Thyroid gland (tissue), 4 donors: ENCODE data around the gene LMTK2. TPM values are rescaled to one million over a fixed set of nuclear protein-coding genes. Genes with fewer than 3 reads are reported as not detected.
A peak's percentile ranks its signal among the peaks of the same experiment; 100 is the strongest.

ENCODE experiments used
- DNase-seq, 2 donors: peaks; one replicate each; pipeline ENCODE4 v3.0.0-alpha.2; 2019
- H3K27ac ChIP-seq, 3 donors: fragments of 200-600 bp; sonication (generic); 1 replicate in 2 of 3; 2 replicates in 1 of 3; pipeline ENCODE4 v1.5.1; 2016 to 2019; ENCODE audit warnings: mild to moderate bottlenecking in 1 of 3, moderate library complexity in 1 of 3
- H3K27me3 ChIP-seq: fragments of 200-600 bp; sonication (generic); one replicate; pipeline ENCODE4 v1.5.1; 2019
- H3K36me3 ChIP-seq, 2 donors: fragments of 200-600 bp; sonication (generic); one replicate each; pipeline ENCODE4 v1.5.1; 2016 to 2019
- H3K4me1 ChIP-seq, 2 donors: fragments of 200-600 bp; sonication (generic); one replicate each; pipeline ENCODE4 v1.5.1; 2017 to 2019
- H3K4me3 ChIP-seq, 3 donors: fragments of 200-600 bp; sonication (generic); replicated peaks in 1 of 3; 1 replicate in 2 of 3; 2 replicates in 1 of 3; pipeline ENCODE4 v1.5.1; 2016; ENCODE audit warnings: mild to moderate bottlenecking in 1 of 3
- H3K9me3 ChIP-seq: fragments of 200-600 bp; sonication (generic); one replicate; pipeline ENCODE4 v1.5.1; 2017
- POLR2A ChIP-seq, 2 donors: fragments of 450-650 bp; IDR thresholded peaks; one replicate each; pipeline ENCODE4 v1.6.1; 2017; ENCODE audit warnings: antibody characterized with exemption in 2 of 2, mild to moderate bottlenecking in 2 of 2, moderate library complexity in 1 of 2
- WGBS, 2 donors: methylation state at CpG; one replicate each; pipeline ENCODE4 v1.1.5; 2017; 5-methylcytosine and 5-hydroxymethylcytosine counted together
- intact Hi-C: fragments of 100-400 bp; cut with DNase I; formaldehyde crosslinking; loops from one replicate; pipeline ENCODE4 v1.15.1; 2023
- total RNA-seq, 4 donors: library from RNA; depleted of rRNA; stranded (reverse); fragments of >200 nt; gene quantifications; one replicate each; pipeline ENCODE4 v1.2.3, GENCODE V29; 2016
- TF ChIP-seq, protein P1 (sequence below), 6 experiments: fragments of 200-600 bp in 3 of 6; fragments of 450-650 bp in 3 of 6; sonication (generic) in 3 of 6; IDR thresholded peaks; one replicate each; pipeline ENCODE4 v1.5.1; 2016 to 2019; ENCODE audit warnings: antibody characterized with exemption in 6 of 6, mild to moderate bottlenecking in 2 of 6, inconsistent platforms in 1 of 6, moderate library complexity in 1 of 6

The LMTK2 gene
- total RNA-seq, 4 donors from 2014 or later, result 22.0 to 36.5 (median 26.6) TPM

DNA sequence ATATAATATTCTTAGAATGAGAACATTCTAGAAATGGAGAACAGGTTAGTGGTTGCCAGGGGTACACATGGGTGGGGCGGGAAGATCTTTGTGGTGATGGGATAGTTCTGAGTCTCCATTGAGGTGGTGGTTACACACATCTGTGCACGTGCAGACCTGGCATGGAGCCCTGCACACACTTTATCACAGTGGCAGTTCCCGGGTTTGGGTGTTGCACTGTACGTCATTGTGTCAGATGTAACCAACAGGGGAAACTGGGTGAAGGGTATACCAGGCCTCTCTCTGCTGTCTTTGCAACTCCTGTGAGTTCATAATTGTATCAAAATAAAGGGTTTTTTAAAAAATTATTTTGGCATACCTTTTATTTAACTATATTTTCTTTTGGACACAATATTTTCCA, 51.1 kb downstream of the LMTK2 start:
- intact Hi-C loops, result no loop called here
- H3K4me3 ChIP-seq, result no peak overlapping the region
- TF ChIP-seq, protein P1, sequence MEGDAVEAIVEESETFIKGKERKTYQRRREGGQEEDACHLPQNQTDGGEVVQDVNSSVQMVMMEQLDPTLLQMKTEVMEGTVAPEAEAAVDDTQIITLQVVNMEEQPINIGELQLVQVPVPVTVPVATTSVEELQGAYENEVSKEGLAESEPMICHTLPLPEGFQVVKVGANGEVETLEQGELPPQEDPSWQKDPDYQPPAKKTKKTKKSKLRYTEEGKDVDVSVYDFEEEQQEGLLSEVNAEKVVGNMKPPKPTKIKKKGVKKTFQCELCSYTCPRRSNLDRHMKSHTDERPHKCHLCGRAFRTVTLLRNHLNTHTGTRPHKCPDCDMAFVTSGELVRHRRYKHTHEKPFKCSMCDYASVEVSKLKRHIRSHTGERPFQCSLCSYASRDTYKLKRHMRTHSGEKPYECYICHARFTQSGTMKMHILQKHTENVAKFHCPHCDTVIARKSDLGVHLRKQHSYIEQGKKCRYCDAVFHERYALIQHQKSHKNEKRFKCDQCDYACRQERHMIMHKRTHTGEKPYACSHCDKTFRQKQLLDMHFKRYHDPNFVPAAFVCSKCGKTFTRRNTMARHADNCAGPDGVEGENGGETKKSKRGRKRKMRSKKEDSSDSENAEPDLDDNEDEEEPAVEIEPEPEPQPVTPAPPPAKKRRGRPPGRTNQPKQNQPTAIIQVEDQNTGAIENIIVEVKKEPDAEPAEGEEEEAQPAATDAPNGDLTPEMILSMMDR (IDR thresholded peaks at IDR 0.05), result no peak
- TF ChIP-seq POLR2A (IDR thresholded peaks at IDR 0.05), result no peak
- no peaks in the 10 kb centered on the region for H3K9me3 ChIP-seq
- no peaks in the 10 kb centered on the region for H3K4me1 ChIP-seq
- WGBS, 2 donors, result 94 to 98% methylated on average over 4 of the region's 4 CpGs
- no peaks in the 10 kb centered on the region for H3K27me3 ChIP-seq
- no peak for DNase-seq
- H3K36me3 ChIP-seq, result peaks cover 11 to 14% of the 10 kb centered on the region in 2 donors
- H3K27ac ChIP-seq, result no peak overlapping the region

DNA sequence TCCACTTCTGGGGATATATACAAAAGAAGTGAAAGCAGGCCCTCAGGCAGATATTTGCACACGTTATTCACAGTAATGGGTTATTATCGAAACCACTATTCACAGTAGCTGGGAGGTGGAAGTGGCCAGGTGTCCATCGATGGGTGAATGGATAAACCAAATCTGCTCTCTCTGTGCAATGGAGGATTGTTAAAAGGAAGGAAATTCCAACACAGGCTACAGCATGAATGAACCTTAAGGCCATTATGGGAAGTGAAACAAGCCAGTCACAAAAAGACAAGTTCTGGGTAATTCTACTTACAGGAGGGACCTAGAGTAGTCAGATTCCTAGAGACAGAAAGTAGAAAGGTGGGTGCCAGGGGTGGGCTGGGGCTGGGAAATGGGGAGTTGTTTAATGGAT, 56.1 kb downstream of the LMTK2 start:
- no peaks in the 10 kb centered on the region for H3K9me3 ChIP-seq
- WGBS, 2 donors, result 94 to 95% methylated on average over 3 of the region's 3 CpGs

DNA sequence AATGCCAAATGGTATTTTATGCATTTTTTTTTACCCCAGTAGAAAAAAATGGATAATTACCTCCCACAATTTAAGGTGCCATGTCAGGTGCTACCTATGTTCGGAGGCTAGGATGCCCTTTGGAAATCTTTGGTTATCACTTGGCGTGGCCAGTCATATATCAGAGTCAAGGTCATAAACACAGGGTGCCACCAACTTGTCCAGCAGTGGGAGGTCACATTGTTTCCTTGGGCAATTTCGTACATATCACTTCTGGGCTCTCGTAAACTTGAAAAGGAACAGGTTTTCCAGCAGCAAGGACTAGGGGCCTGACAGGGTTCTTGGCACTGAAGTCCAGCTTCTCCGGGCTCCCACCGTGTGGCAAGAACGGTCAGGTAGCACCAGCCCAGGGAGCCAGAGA, 56.6 kb downstream of the LMTK2 start:
- 75 to 85% methylated on average over 4 to 7 of the region's 7 CpGs for WGBS, 2 donors
- Histone ChIP-seq H3K4me1 (no peaks in the 10 kb centered on the region), H3K27ac (no peak overlapping the region), H3K36me3 (no peaks in the 10 kb centered on the region), H3K9me3 (no peaks in the 10 kb centered on the region), H3K4me3 (no peak overlapping the region), H3K27me3 (no peaks in the 10 kb centered on the region)
- TF ChIP-seq, protein P1 (IDR thresholded peaks at IDR 0.05), result no peak
- no peak for TF ChIP-seq POLR2A (IDR thresholded peaks at IDR 0.05)
- DNase-seq, result no peak
- intact Hi-C loops, result no loop called here

More for the DNA sequence above, 56.1 kb downstream of the LMTK2 start:
- Histone ChIP-seq H3K4me3 (no peak overlapping the region), H3K27me3 (no peaks in the 10 kb centered on the region), H3K4me1 (no peaks in the 10 kb centered on the region), H3K36me3 (no peaks in the 10 kb centered on the region), H3K27ac (no peak overlapping the region)
- no peak for DNase-seq
- no peak for TF ChIP-seq POLR2A (IDR thresholded peaks at IDR 0.05)
- TF ChIP-seq, protein P1 (IDR thresholded peaks at IDR 0.05), result no peak
- intact Hi-C loops, result no loop called here

DNA sequence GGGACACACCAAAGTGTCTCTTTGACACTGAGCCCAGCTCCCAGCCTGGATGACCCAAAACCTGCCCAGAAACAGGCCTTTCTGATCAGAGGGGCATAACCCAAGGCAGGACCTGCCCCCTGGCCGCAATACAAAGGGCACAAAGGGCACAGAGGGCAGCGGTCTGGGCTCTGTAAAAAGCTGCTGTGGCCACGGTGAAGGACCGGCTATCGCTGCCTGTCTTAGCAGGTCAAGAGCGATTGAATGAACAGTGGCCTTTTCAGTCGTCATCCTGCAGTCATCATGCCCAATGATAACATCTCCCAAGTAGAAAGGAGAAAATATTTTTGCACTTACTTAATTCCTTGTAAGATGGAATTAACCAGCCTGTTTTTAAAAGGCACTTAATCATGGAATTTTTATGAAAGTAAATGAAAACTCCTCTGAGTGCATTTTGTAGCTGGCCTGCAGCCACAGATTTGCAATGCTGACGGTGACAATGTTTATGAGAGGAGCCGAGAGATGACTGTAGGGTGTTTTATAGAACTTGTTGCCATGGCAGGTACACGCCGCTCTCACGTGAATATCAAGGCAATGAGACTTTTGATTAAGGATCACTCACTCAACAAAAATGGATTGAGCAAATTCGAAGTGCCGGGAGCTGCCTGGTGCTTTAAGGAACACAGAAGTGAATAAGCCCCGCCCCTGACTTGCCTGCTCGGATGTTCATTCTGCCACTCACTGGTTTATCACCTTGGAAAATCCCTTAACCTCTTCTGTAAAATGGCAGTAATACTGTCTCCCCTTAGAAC, 57.2 kb downstream of the LMTK2 start:
- Histone ChIP-seq H3K27me3 (no peaks in the 10 kb centered on the region), H3K4me1 (no peaks in the 10 kb centered on the region), H3K36me3 (no peaks in the 10 kb centered on the region), H3K9me3 (no peaks in the 10 kb centered on the region), H3K27ac (no peak overlapping the region), H3K4me3 (no peak overlapping the region)
- intact Hi-C loops, result no loop called here
- WGBS, 2 donors, result 84 to 85% methylated on average over 16 of the region's 16 CpGs
- no peak for DNase-seq
- no peak for TF ChIP-seq POLR2A (IDR thresholded peaks at IDR 0.05)

DNA sequence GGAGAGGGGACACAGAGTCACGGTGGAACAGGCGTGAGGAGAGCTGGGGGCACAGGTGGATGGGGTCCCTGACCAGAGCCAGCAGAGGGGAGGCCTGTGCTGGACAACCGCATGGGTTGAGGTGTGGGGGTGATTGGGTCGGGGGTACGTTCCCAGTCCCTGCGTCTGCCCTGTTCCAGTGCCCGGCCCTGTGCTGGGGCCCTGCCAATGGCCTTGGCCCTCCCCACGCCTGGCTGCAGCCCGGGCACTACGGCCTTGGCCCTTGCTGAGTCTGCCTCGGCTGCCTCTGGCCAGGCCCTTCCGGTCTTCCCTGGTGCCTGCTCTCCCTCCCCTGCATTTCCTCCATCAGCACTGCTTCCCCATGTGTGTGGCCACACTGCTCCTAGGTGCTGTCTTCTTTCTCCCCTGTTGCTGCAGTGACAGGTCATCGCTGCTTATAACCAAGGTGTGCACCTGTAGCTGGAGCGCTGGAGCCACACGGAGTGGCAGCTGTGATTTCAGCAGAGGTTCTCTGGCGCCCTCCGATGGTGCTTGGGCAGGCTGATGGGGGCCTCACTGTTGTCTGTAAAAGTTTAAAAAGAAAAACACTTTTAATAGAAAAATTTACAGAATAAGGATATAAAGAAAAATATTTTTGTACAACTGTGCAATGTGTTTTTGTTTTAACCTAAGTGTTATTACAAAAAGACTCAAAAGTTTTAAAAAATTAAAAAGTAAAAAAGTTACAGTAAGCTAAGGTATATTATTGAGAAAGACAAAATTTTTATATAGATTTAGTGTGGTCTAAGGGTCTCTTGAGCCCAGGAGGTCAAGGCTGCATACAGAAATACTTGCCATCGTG, 59.4 kb downstream of the LMTK2 start:
- H3K4me3 ChIP-seq, result no peak overlapping the region
- DNase-seq, result peak; percentile 63 to 74
- no peaks in the 10 kb centered on the region for H3K36me3 ChIP-seq
- H3K27ac ChIP-seq, result no peak overlapping the region
- H3K4me1 ChIP-seq, result no peaks in the 10 kb centered on the region
- intact Hi-C loops, result loop anchor here (2.0 kb wide), 1 partner anchor 59 kb away; the partner anchor contains the start of gene LMTK2
- no peaks in the 10 kb centered on the region for H3K9me3 ChIP-seq
- WGBS, 2 donors, result 71 to 77% methylated on average over 18 of the region's 18 CpGs
- H3K27me3 ChIP-seq, result no peaks in the 10 kb centered on the region
- TF ChIP-seq POLR2A (IDR thresholded peaks at IDR 0.05), result no peak
- TF ChIP-seq, protein P1 (IDR thresholded peaks at IDR 0.05), result peak in 5 of 6 experiments; percentile 35 to 71 (median 57)
